Lower lobe of right lung (tissue), 2 donors: Measurements from ENCODE around the gene INTS11. TPM values are rescaled to one million over a fixed set of nuclear protein-coding genes. Genes with fewer than 3 reads are reported as not detected.

Experiments
- ATAC-seq, 2 donors: fragments of 200-7000 bp; cut with Tn5 transposase; one replicate each; pipeline ENCODE4 v1.9.1; 2020 to 2022; ENCODE audit warnings: mild to moderate bottlenecking in 2 of 2, moderate library complexity in 2 of 2
- DNase-seq: peaks from one replicate; pipeline ENCODE4 v3.0.0-alpha.2; 2020
- H3K27ac ChIP-seq: fragments of 200-600 bp; one replicate; pipeline ENCODE4 v1.8.0; 2022
- H3K27me3 ChIP-seq: fragments of 200-600 bp; one replicate; pipeline ENCODE4 v1.8.0; 2022; ENCODE audit warnings: low read depth
- H3K36me3 ChIP-seq: fragments of 200-600 bp; one replicate; pipeline ENCODE4 v1.8.0; 2022; ENCODE audit warnings: mild to moderate bottlenecking
- H3K4me1 ChIP-seq: fragments of 200-600 bp; one replicate; pipeline ENCODE4 v1.8.0; 2022
- H3K4me3 ChIP-seq: fragments of 200-600 bp; one replicate; pipeline ENCODE4 v1.8.0; 2022; ENCODE audit warnings: mild to moderate bottlenecking
- H3K9me3 ChIP-seq: fragments of 200-600 bp; one replicate; pipeline ENCODE4 v1.8.0; 2022
- intact Hi-C: fragments of 100-400 bp; cut with DNase I; formaldehyde crosslinking; loops from one replicate; pipeline ENCODE4 v1.11.0; 2022
- total RNA-seq: library from RNA; stranded (reverse); fragmentation: NEBNext Ultra II Directional; extraction: Animal tissue kit (Norgen Biotek cat#: 25700); gene quantifications from one replicate; pipeline ENCODE4 v1.2.1, GENCODE V29; 2021
- TF ChIP-seq, protein P1 (sequence below): fragments of 200-600 bp; IDR thresholded peaks from one replicate; pipeline ENCODE4 v1.8.0; 2022; ENCODE audit warnings: antibody characterized with exemption, mild to moderate bottlenecking
- donor health status: DM: no; HTN: yes; CAD: no; lungs with severe emphysema.

The INTS11 gene
- total RNA-seq, 1 donor from 2014 or later: 88.9 TPM

- Histone ChIP-seq H3K27ac (no peak overlapping the region), H3K4me3 (no peak overlapping the region), H3K9me3 (no peaks in the 10 kb centered on the region), H3K36me3 (peaks cover 5% of the 10 kb centered on the region), H3K27me3 (no peaks in the 10 kb centered on the region), H3K4me1 (peaks cover 29% of the 10 kb centered on the region)
- no peak for DNase-seq
- TF ChIP-seq, protein P1, sequence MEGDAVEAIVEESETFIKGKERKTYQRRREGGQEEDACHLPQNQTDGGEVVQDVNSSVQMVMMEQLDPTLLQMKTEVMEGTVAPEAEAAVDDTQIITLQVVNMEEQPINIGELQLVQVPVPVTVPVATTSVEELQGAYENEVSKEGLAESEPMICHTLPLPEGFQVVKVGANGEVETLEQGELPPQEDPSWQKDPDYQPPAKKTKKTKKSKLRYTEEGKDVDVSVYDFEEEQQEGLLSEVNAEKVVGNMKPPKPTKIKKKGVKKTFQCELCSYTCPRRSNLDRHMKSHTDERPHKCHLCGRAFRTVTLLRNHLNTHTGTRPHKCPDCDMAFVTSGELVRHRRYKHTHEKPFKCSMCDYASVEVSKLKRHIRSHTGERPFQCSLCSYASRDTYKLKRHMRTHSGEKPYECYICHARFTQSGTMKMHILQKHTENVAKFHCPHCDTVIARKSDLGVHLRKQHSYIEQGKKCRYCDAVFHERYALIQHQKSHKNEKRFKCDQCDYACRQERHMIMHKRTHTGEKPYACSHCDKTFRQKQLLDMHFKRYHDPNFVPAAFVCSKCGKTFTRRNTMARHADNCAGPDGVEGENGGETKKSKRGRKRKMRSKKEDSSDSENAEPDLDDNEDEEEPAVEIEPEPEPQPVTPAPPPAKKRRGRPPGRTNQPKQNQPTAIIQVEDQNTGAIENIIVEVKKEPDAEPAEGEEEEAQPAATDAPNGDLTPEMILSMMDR: no peak
- ATAC-seq: no peak
- intact Hi-C loops: no loop called here
These were observed 48.6 kb downstream of the INTS11 start for GRCh38 chr1:1275836-1276235.

DNA sequence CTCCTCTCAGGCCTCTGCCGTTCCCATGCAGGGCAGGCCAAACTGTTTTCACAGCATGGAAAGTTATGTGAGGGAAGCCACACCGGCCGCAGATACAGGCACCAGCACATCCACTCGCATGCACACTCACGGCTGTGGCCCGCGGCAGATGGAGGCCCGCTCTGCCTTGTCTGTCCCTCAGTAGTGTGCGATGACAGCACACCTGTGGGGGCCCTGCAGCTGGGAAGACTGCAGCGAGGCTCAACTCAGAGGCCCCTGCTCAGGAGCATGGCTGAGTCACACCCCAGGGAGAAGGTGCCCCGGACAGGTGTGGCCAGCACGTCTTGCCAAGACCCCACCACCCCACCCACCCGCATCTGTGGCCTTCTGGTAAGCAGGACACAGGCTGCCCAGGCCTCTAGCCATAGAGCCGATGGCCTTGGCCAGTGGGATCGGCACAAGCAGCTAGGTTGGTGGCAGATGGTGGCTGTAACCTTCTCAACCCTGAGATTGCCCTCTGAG lies 49.5 kb downstream of the INTS11 start:
- H3K4me1 ChIP-seq: peaks cover 38% of the 10 kb centered on the region
- no peaks in the 10 kb centered on the region for H3K27me3 ChIP-seq
- no peaks in the 10 kb centered on the region for H3K9me3 ChIP-seq
- intact Hi-C loops: no loop called here
- TF ChIP-seq, protein P1: no peak
- peak overlapping the region; percentile 93 for H3K4me3 ChIP-seq
- DNase-seq: no peak
- ATAC-seq: no peak
- H3K36me3 ChIP-seq: peaks cover 5% of the 10 kb centered on the region
- no peak overlapping the region for H3K27ac ChIP-seq

- Histone ChIP-seq H3K4me1 (peaks cover 40% of the 10 kb centered on the region), H3K27ac (peak overlapping the region; percentile 87), H3K9me3 (no peaks in the 10 kb centered on the region), H3K4me3 (peak overlapping the region; percentile 93), H3K36me3 (peaks cover 5% of the 10 kb centered on the region), H3K27me3 (no peaks in the 10 kb centered on the region)
- intact Hi-C loops: no loop called here
- DNase-seq (no peak), ATAC-seq (no peak)
- TF ChIP-seq, protein P1: no peak
These were observed 50.0 kb downstream of the INTS11 start for GRCh38 chr1:1274299-1274930.

DNA sequence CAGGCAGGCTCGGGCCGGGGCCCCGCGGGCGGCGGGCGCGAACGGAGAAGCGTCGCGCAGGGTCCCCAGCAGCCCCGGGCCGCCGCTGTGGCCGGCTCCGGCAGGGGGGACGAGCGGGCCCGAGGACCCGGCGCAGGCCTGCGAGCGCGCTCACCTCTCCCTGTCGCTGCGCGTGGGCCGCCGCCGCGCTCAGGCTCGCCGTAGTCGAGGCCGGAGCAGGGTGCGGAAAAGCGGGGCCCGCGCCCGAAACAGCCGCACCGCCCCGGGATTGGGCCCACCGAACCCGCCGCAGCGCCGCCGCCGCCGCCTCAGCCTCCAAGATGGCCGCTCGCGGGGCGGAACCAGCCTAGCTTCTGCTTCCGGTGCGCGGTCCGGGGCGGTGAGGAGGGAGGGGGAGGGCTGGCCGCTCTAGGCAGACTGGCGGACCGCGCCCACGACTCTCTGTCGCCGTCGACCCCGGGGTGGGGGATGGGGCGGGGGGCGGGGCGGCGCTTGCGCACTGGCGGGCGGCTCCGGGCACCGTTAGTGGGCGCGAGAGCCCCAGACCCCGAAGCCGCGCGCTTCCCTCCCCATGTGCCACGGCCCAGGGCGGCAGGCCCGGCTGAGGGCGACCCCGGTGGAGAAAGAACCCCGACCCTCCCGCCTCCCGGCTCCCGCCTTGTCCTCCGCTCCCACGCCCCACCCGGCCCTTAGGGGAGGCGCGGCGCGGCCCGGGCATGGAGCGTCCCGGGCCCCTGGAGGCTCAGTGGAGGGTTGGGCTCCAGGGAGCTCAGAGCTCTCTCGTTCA lies 50.8 kb downstream of the INTS11 start, which contains the start of gene UBE2J2:
UBE2J2 (minus strand) TSS at position 343 of the 787 bp plus-strand sequence. CDS start 5,862 bp downstream, outside the sequence.
- TF ChIP-seq, protein P1: no peak
- ATAC-seq (peak; percentile 97 to 98), DNase-seq (peak; percentile 97)
- intact Hi-C loops: no loop called here
- peaks cover 7% of the 10 kb centered on the region for H3K36me3 ChIP-seq
- H3K27ac ChIP-seq: peak within 1 kb of the TSS; percentile 87
- no peaks in the 10 kb centered on the region for H3K9me3 ChIP-seq
- peaks cover 40% of the 10 kb centered on the region for H3K4me1 ChIP-seq
- no peaks in the 10 kb centered on the region for H3K27me3 ChIP-seq
- H3K4me3 ChIP-seq: peak within 1 kb of the TSS; percentile 93

DNA sequence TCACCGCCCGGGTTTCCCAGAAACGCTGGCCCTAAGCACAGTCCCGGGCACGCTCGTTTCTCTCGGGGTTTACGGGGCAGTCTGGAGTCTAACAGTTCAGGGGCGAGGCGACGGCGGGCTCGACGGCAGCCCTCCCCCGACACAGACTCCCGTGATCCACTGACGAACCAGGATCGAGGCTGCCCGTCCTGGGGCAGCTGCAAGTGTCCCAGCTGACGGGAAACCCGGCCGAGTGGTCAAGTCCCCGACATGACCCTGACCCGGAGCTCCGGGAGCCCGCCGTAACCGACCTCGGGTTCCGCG lies 51.3 kb downstream of the INTS11 start:
- Histone ChIP-seq H3K4me3 (peak overlapping the region; percentile 93), H3K27ac (peak overlapping the region; percentile 87), H3K36me3 (peaks cover 12% of the 10 kb centered on the region), H3K4me1 (peaks cover 40% of the 10 kb centered on the region), H3K27me3 (no peaks in the 10 kb centered on the region), H3K9me3 (no peaks in the 10 kb centered on the region)
- DNase-seq: no peak
- TF ChIP-seq, protein P1: no peak
- ATAC-seq: peak in 1 of 2 donors; percentile 1
- intact Hi-C loops: no loop called here
